Activated naive CD8-positive, alpha-beta T cell treated with anti-CD3 and anti-CD28 coated beads, Interleukin-2, amount 50 U/mL, for 16 hours (primary cell): Measurements from ENCODE around the gene LRRC56.
"Not testable (repeated sequence)": the region's sequence is repeated elsewhere in the genome, so short reads cannot be mapped to it uniquely, and the experiment has no call there.

Experiments used
- DNase-seq: peaks from one replicate; pipeline ENCODE4 v3.0.0-alpha.2; 2020; ENCODE audit warnings: low read depth, low spot score

The LRRC56 gene

GRCh38 chr11:559020-559620, 21.8 kb downstream of the LRRC56 start:
- DNase-seq = no peak

GRCh38 chr11:559712-560304, 22.5 kb downstream of the LRRC56 start:
- DNase-seq = no peak

GRCh38 chr11:560305-561147, 23.2 kb downstream of the LRRC56 start, which contains the start of the genes LMNTD2 and RASSF7:
LMNTD2 (minus strand) TSS chr11:560738; CDS start chr11:560716, 22 bp downstream.
RASSF7 (plus strand) TSS chr11:560970; CDS start chr11:561769, 799 bp downstream.
- DNase-seq = peak; percentile 92

GRCh38 chr11:561148-562003, 24.0 kb downstream of the LRRC56 start:
- no peak for DNase-seq

GRCh38 chr11:562046-562645, 24.8 kb downstream of the LRRC56 start:
- no peak for DNase-seq

GRCh38 chr11:563066-563811, 25.9 kb downstream of the LRRC56 start:
- DNase-seq = no peak

- DNase-seq = no peak
Measured at GRCh38 chr11:563812-564578, 26.7 kb downstream of the LRRC56 start.

GRCh38 chr11:565921-566509, 28.7 kb downstream of the LRRC56 start:
- no peak for DNase-seq

- DNase-seq = no peak
Measured at GRCh38 chr11:567011-567628, 29.8 kb downstream of the LRRC56 start.

GRCh38 chr11:567629-568292, 30.4 kb downstream of the LRRC56 start:
- no peak for DNase-seq

GRCh38 chr11:568306-569157, 31.2 kb downstream of the LRRC56 start:
- peak; percentile 77 for DNase-seq

- DNase-seq = no peak
Measured at GRCh38 chr11:569158-569885, 32.0 kb downstream of the LRRC56 start.

- no peak for DNase-seq
Measured at GRCh38 chr11:571802-572185, 34.5 kb downstream of the LRRC56 start.

GRCh38 chr11:573146-573759, 35.9 kb downstream of the LRRC56 start:
- no peak for DNase-seq

GRCh38 chr11:574031-574570, 36.8 kb downstream of the LRRC56 start:
- not testable (repeated sequence) for DNase-seq
